HepG2 (cell line): ENCODE measurements around the gene GGA1. TPM values are rescaled to one million over a fixed set of nuclear protein-coding genes. Genes with fewer than 3 reads are reported as not detected.
A peak's percentile ranks its signal among the peaks of the same experiment; 100 is the strongest.

ENCODE experiments used
- GTF3A ChIP-seq: sonication (generic); formaldehyde crosslinking; conservative IDR thresholded peaks from 2 replicates; pipeline ENCODE4 v1.4.0; 2020; ENCODE audit warnings: mild to moderate bottlenecking, missing genetic modification reagents
- KLF15 ChIP-seq: sonication (generic); formaldehyde crosslinking; IDR thresholded peaks from 2 replicates; pipeline ENCODE4 v1.8.1; 2023; ENCODE audit warnings: borderline replicate concordance, mild to moderate bottlenecking, inconsistent platforms, missing genetic modification reagents, mixed read lengths
- ZFY ChIP-seq: sonication (generic); formaldehyde crosslinking; IDR thresholded peaks from 2 replicates; pipeline ENCODE4 v1.4.0; 2020; ENCODE audit warnings: missing genetic modification reagents
- ZNF343 ChIP-seq: sonication (generic); formaldehyde crosslinking; IDR thresholded peaks from 2 replicates; pipeline ENCODE4 v1.4.0; 2020; ENCODE audit warnings: mild to moderate bottlenecking, missing genetic modification reagents
- ZNF646 ChIP-seq: sonication (generic); formaldehyde crosslinking; IDR thresholded peaks from 2 replicates; pipeline ENCODE4 v1.9.0; 2021; ENCODE audit warnings: mild to moderate bottlenecking, missing genetic modification reagents
- polyA plus RNA-seq, 8 experiments: library from polyadenylated mRNA; depleted of rRNA in 3 of 8; stranded (reverse) in 7 of 8; unstranded in 1 of 8; fragments of >200 nt; fragmentation: Illumina TruSeq in 4 of 8; extraction: Trizol in 4 of 8; gene quantifications; 2 replicates each; pipeline versions ENCODE4 v1.2.1 to v1.2.3, GENCODE V29; 2011 to 2016; ENCODE audit warnings: low read depth in 4 of 8, missing spikeins in 1 of 8, mixed read lengths in 1 of 8; ENCODE audit not compliant: insufficient read depth in 1 of 8
- total RNA-seq, 5 experiments: library from RNA; depleted of rRNA; stranded (reverse); fragments of >200 nt; fragmentation: Illumina TruSeq; extraction: Trizol; gene quantifications; 2 replicates each; pipeline ENCODE4 v1.2.3, GENCODE V29; 2016; ENCODE audit warnings: low read depth in 1 of 5
- TF ChIP-seq, protein P1 (sequence below), 2 experiments: fragments of 450-650 bp in 1 of 2; sonication (generic) in 1 of 2; formaldehyde crosslinking in 1 of 2; IDR thresholded peaks; 2 replicates each; pipeline versions ENCODE4 v1.6.1 to v1.8.0; 2016 to 2022; ENCODE audit warnings: antibody characterized with exemption in 1 of 2, mild to moderate bottlenecking in 1 of 2, missing genetic modification reagents in 1 of 2

The GGA1 gene
- total and polyA plus RNA-seq, 2 of the 13 experiments (the other 11 are each of a cell fraction or from before 2014, with no cell fraction given): 29.1 to 87.2 TPM

- TF ChIP-seq ZNF646 (no peak), ZNF343 (CRISPR knock-in tag) (no peak), GTF3A (CRISPR knock-in tag) (no peak), ZFY (peak; percentile 23; the same call in 1 of the 2 replicates), KLF15 (no peak)
- TF ChIP-seq, protein P1, sequence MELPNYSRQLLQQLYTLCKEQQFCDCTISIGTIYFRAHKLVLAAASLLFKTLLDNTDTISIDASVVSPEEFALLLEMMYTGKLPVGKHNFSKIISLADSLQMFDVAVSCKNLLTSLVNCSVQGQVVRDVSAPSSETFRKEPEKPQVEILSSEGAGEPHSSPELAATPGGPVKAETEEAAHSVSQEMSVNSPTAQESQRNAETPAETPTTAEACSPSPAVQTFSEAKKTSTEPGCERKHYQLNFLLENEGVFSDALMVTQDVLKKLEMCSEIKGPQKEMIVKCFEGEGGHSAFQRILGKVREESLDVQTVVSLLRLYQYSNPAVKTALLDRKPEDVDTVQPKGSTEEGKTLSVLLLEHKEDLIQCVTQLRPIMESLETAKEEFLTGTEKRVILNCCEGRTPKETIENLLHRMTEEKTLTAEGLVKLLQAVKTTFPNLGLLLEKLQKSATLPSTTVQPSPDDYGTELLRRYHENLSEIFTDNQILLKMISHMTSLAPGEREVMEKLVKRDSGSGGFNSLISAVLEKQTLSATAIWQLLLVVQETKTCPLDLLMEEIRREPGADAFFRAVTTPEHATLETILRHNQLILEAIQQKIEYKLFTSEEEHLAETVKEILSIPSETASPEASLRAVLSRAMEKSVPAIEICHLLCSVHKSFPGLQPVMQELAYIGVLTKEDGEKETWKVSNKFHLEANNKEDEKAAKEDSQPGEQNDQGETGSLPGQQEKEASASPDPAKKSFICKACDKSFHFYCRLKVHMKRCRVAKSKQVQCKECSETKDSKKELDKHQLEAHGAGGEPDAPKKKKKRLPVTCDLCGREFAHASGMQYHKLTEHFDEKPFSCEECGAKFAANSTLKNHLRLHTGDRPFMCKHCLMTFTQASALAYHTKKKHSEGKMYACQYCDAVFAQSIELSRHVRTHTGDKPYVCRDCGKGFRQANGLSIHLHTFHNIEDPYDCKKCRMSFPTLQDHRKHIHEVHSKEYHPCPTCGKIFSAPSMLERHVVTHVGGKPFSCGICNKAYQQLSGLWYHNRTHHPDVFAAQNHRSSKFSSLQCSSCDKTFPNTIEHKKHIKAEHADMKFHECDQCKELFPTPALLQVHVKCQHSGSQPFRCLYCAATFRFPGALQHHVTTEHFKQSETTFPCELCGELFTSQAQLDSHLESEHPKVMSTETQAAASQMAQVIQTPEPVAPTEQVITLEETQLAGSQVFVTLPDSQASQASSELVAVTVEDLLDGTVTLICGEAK (IDR thresholded peaks at IDR 0.05): no peak
- TF ChIP-seq, protein P1 (CRISPR knock-in tag; IDR thresholded peaks at IDR 0.05): no peak
These were observed 45.2 kb upstream of the GGA1 start (continued) for GRCh38 chr22:37563153-37564081.
